ENCODE measurements around the gene ETV6.

The ETV6 gene

GRCh38 chr12:11718105-11718504 is 68.6 kb downstream of the ETV6 start:
- no peak for DNase-seq (ENCODE audit: low read depth)

DNA sequence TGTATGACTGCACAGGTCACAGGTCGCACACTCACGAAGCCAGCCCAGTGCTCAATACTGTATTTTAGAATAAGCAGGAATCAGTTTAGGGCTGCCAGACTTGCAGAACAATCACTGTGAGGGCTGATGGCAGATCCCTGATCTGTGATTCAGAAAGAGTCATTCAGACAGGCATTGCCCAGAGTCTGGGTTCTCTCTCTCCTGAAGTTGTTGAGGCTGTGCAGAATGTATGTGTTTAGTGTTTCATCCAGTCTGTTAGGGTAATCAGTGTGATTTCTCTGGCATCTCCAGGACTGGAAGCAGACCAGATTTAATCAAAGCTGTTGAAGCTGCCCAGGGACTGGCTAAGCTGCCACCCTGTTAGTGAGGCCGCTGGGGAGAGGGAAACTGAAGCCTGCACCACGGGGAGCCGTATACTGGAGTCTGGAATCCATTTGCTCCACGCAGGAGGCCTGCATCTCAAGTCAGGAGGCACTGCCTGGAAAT is 69.3 kb downstream of the ETV6 start:
- DNase-seq (ENCODE audit: low read depth) = no peak

DNA sequence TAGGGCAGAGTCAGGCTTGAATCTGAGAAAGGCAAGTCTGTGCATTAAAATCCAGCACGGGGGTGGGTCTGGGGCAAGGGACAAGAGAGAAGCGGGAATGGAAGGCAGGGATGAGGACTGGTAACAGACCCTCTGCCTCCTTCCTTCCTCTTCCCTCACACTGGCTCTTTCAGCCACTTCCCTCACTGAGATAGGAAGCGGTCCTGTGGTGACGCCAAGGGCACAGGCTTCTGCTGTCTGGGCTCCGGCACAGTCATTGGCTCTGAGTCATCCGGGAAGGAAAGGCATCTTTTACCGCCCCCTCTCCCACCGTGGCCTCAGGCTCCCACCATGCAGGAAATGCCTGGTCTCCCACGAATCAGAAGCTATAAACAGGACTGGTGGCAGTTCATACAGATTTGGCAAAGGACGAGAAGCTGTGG is 70.2 kb downstream of the ETV6 start:
- DNase-seq (ENCODE audit: low read depth) = peak; percentile 2

DNA sequence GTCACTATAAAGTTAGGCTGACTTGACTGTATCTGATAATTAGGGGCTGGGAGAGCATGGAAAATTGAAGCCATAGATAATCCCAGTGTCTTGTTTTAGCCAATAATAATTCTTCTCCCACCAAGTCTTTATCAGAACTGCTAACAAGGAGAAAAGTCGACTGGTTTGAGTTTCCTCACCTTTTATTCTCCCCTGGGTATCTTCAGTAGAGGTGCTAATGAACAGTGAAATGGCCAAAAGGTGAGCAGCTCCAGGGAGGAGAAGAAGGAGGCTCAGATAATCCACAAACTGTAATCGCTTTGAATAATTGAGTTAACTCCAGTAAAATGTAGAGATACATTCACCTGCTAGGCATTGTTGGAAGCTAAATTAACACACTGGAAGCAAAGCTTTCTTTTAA is 72.6 kb downstream of the ETV6 start:
- DNase-seq (ENCODE audit: low read depth) = no peak

DNA sequence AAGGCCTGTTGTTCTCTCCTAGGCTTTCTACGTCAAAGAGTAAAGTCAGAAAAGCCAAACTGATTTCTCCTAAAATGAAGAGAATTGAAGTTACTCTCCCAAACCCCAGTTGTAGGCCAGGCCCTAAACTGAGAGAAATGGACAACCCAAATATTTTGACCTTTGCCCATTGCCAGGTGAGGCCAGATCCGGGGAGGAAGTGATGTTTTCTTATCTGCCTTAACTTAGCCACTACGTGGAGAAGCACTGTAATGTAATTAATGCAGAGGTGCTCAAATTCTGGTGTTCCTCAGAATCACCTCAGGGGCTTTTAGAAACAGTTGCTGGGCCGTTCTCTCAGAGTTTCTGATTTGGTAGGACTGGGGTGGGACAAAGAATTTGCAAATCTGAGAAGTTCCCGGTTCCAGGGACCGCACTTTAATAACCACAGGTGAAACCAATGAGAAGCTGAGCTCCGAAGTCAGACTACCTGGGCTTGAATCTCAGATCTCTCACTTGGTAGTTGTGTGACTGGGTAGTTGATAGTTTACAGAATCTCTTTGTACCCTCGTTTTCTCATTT is 73.2 kb downstream of the ETV6 start:
- DNase-seq (ENCODE audit: low read depth) = no peak

- DNase-seq (ENCODE audit: low read depth) = no peak
These were observed 74.5 kb downstream of the ETV6 start for GRCh38 chr12:11723993-11724392.

DNA sequence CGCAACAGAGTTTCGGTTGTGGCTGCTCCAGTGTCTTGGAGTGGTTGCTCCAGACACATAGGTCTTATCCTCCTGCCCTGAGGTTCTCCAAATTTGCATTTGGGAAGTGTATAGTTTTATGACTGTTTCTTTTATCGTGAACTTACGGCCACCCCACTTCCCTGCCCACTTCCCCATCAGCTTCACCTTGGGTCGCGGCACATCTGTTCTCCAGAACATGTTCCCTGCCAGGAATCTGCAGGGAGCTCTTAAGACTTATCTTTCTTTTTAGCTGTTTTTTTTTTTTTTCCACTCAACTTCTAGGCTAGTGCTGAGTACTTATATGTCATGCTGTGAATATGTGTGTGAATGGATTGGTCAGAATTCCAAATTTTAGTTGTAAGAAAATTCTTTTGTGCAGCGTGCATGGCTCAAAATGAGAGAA is 75.4 kb downstream of the ETV6 start:
- DNase-seq (ENCODE audit: low read depth) = no peak

DNA sequence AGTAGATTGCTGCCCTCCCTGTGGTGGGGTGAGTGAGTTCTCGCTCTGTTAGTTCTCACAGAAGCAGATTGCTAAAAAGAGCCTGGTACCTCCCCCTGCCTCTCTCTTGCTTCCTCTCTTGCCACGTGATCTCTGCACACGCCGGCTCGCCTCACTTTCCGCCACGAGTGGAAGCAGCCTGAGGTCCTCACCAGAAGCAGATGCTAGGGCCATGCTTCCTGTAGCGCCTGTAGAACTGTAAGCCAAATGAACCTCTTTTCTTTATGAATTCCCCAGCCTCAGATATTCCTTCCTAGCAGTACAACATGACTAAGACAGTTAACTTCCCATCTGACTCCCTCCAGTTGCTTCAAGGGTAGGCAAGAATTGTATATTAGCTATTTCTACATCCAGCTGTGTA is 76.2 kb downstream of the ETV6 start:
- no peak for DNase-seq (ENCODE audit: low read depth)

- no peak for DNase-seq (ENCODE audit: low read depth)
These were observed 77.2 kb downstream of the ETV6 start for GRCh38 chr12:11726659-11727058.

GRCh38 chr12:11727133-11727664 is 77.7 kb downstream of the ETV6 start:
- no peak for DNase-seq (ENCODE audit: low read depth)

- DNase-seq (ENCODE audit: low read depth) = no peak
These were observed 78.8 kb downstream of the ETV6 start for GRCh38 chr12:11728154-11728755.

GRCh38 chr12:11729008-11729407 is 79.5 kb downstream of the ETV6 start:
- no peak for DNase-seq (ENCODE audit: low read depth)

GRCh38 chr12:11729439-11730150 is 80.1 kb downstream of the ETV6 start:
- no peak for DNase-seq (ENCODE audit: low read depth)

- no peak for DNase-seq (ENCODE audit: low read depth)
These were observed 81.0 kb downstream of the ETV6 start for GRCh38 chr12:11730299-11731041.

DNA sequence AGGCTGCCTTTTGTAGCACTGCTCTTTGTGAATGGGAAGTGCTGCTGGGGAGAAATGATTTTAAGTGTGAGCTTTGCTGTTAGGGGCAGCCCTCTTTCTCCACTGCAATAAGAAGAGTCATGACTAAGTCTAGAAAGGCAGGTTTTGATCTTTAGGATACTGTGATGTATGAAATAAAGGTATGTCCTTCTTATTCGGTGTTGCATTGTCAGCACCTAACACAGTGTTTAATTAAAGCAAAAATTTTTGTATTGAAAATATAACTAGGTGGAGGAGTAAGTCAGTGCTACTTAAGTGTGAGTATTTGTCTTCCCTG is 81.5 kb downstream of the ETV6 start:
- no peak for DNase-seq (ENCODE audit: low read depth)

GRCh38 chr12:11731455-11731854 is 82.0 kb downstream of the ETV6 start:
- no peak for DNase-seq (ENCODE audit: low read depth)

GRCh38 chr12:11732023-11732422 is 82.5 kb downstream of the ETV6 start:
- DNase-seq (ENCODE audit: low read depth) = no peak

DNA sequence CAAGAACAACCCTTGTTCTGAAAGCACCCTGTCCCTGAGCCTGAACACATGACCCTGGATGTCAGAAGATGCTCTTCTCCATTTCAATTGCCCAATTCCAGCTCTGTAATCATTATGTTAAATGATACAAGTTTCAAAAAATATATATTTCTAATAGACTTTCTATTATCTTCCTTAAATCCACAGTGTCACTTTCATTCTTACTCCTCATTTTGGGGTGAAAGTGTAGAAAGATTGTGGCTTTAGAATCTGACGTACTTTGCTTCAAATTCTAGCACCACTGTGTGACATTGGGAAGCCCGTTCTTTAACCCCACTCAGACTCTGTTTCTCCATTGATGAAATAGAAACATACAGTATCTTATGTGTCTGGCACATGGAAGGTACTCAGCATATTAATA is 83.2 kb downstream of the ETV6 start:
- no peak for DNase-seq (ENCODE audit: low read depth)

GRCh38 chr12:11734580-11735180 is 85.2 kb downstream of the ETV6 start:
- DNase-seq (ENCODE audit: low read depth) = no peak

- no peak for DNase-seq (ENCODE audit: low read depth)
These were observed 89.0 kb downstream of the ETV6 start for GRCh38 chr12:11738450-11738849.

GRCh38 chr12:11739980-11740577 is 90.6 kb downstream of the ETV6 start:
- no peak for DNase-seq (ENCODE audit: low read depth)

All from activated gamma-delta T cell treated with anti-CD3 and anti-CD28 coated beads, Interleukin-2, amount 50 U/mL, for 16 hours (primary cell).